GM23338 (cell line): ENCODE data around the gene ZDHHC1. TPM values are rescaled to one million over a fixed set of nuclear protein-coding genes. Genes with fewer than 3 reads are reported as not detected.

Experiments
- ATAC-seq: fragments of 200-7000 bp; cut with Tn5 transposase; 3 replicates; pipeline ENCODE4 v1.9.1; 2020
- DNase-seq: peaks from one replicate; pipeline ENCODE4 v3.0.0-alpha.2; 2015; ENCODE audit warnings: low spot score
- H2AFZ ChIP-seq: fragments of 200-600 bp; sonication (generic); 2 replicates; pipeline ENCODE4 v1.8.0; 2016; ENCODE audit warnings: antibody characterized with exemption, mild to moderate bottlenecking, moderate library complexity
- H3F3A ChIP-seq: fragments of 200-600 bp; sonication (generic); replicated peaks from 2 replicates; pipeline ENCODE4 v1.8.0; 2017; ENCODE audit warnings: antibody characterized with exemption, mixed run types, low read depth
- H3K27ac ChIP-seq: fragments of 200-600 bp; sonication (generic); 2 replicates; pipeline ENCODE4 v1.6.1; 2016; ENCODE audit warnings: low read depth
- H3K27me3 ChIP-seq: fragments of 200-600 bp; sonication (generic); 2 replicates; pipeline ENCODE4 v1.8.0; 2016; ENCODE audit warnings: mild to moderate bottlenecking, mixed run types, moderate library complexity; ENCODE audit not compliant: insufficient read depth
- H3K36me3 ChIP-seq: fragments of 200-600 bp; sonication (generic); 2 replicates; pipeline ENCODE4 v1.8.0; 2016; ENCODE audit warnings: mild to moderate bottlenecking; ENCODE audit not compliant: insufficient read depth
- H3K4me1 ChIP-seq: fragments of 200-600 bp; sonication (generic); 2 replicates; pipeline ENCODE4 v1.8.0; 2016; ENCODE audit warnings: mild to moderate bottlenecking, moderate library complexity; ENCODE audit not compliant: insufficient read depth
- H3K4me2 ChIP-seq: fragments of 200-600 bp; sonication (generic); 2 replicates; pipeline ENCODE4 v1.7.1; 2017; ENCODE audit warnings: mixed run types
- H3K4me3 ChIP-seq: fragments of 200-600 bp; sonication (generic); 2 replicates; pipeline ENCODE4 v1.6.1; 2016; ENCODE audit warnings: mixed run types
- H3K79me2 ChIP-seq: fragments of 200-600 bp; sonication (generic); replicated peaks from 2 replicates; pipeline ENCODE4 v1.8.0; 2017; ENCODE audit warnings: mild to moderate bottlenecking; ENCODE audit not compliant: insufficient read depth
- H3K9me2 ChIP-seq: fragments of 200-600 bp; sonication (generic); 2 replicates; pipeline ENCODE4 v1.8.0; 2017; ENCODE audit not compliant: insufficient read depth
- H4K20me1 ChIP-seq: fragments of 200-600 bp; sonication (generic); replicated peaks from 2 replicates; pipeline ENCODE4 v1.8.0; 2017; ENCODE audit warnings: mild to moderate bottlenecking; ENCODE audit not compliant: insufficient read depth
- H3K27ac Mint-ChIP-seq: 2 replicates; pipeline ENCODE4 v1.8.0; 2020; ENCODE audit warnings: inconsistent platforms, mild to moderate bottlenecking, moderate library complexity, mixed read lengths
- H3K27me3 Mint-ChIP-seq: 3 replicates; pipeline ENCODE4 v1.8.0; 2022; ENCODE audit warnings: low read depth, mild to moderate bottlenecking, moderate library complexity, mixed read lengths, inconsistent platforms; ENCODE audit not compliant: insufficient read depth, poor library complexity
- H3K36me3 Mint-ChIP-seq: 3 replicates; pipeline ENCODE4 v1.8.0; 2021; ENCODE audit warnings: low read depth, mild to moderate bottlenecking, inconsistent platforms, moderate library complexity, mixed read lengths
- H3K4me1 Mint-ChIP-seq: 3 replicates; pipeline ENCODE4 v1.8.0; 2020; ENCODE audit warnings: mild to moderate bottlenecking, inconsistent platforms, mixed read lengths
- H3K4me3 Mint-ChIP-seq: 3 replicates; pipeline ENCODE4 v1.8.0; 2021; ENCODE audit warnings: moderate library complexity, mild to moderate bottlenecking, inconsistent platforms, mixed read lengths
- H3K9me3 Mint-ChIP-seq: 3 replicates; pipeline ENCODE4 v1.8.0; 2020; ENCODE audit warnings: moderate library complexity, mild to moderate bottlenecking, inconsistent platforms, mixed read lengths
- CREB1 ChIP-seq: fragments of 250-450 bp; sonication (Bioruptor Pico); IDR thresholded peaks from 2 replicates; pipeline ENCODE4 v1.5.0; 2020; ENCODE audit warnings: low read depth, mild to moderate bottlenecking, moderate library complexity
- EZH2 ChIP-seq: fragments of 200-600 bp; sonication (generic); IDR thresholded peaks from one replicate; pipeline ENCODE4 v1.8.0; 2017; ENCODE audit warnings: antibody characterized with exemption, mild to moderate bottlenecking, low read depth; ENCODE audit not compliant: unreplicated experiment
- EZH2phosphoT487 ChIP-seq: fragments of 200-600 bp; sonication (generic); IDR thresholded peaks from one replicate; pipeline ENCODE4 v1.8.1; 2018; ENCODE audit warnings: antibody characterized with exemption; ENCODE audit not compliant: unreplicated experiment
- JUNB ChIP-seq: IDR thresholded peaks from one replicate; pipeline ENCODE4 v1.6.1; 2016; ENCODE audit warnings: antibody characterized with exemption; ENCODE audit not compliant: unreplicated experiment
- NANOG ChIP-seq: IDR thresholded peaks from 2 replicates; pipeline ENCODE4 v1.6.1; 2016; ENCODE audit warnings: antibody characterized with exemption, borderline replicate concordance
- POLR2AphosphoS5 ChIP-seq: IDR thresholded peaks from 2 replicates; pipeline ENCODE4 v1.6.1; 2016; ENCODE audit warnings: antibody characterized with exemption, low read depth
- STAT1 ChIP-seq: IDR thresholded peaks from one replicate; pipeline ENCODE4 v1.6.1; 2016; ENCODE audit warnings: antibody characterized with exemption; ENCODE audit not compliant: unreplicated experiment
- ZNF114 ChIP-seq: fragments of 250-450 bp; sonication (Bioruptor Pico); IDR thresholded peaks from 2 replicates; pipeline ENCODE4 v1.5.0; 2020; ENCODE audit warnings: mild to moderate bottlenecking, moderate library complexity
- ZNF331 ChIP-seq: fragments of 250-450 bp; sonication (Bioruptor Pico); IDR thresholded peaks from 2 replicates; pipeline ENCODE4 v1.5.0; 2020; ENCODE audit warnings: low read depth, mild to moderate bottlenecking, moderate library complexity
- polyA plus RNA-seq: library from polyadenylated mRNA; unstranded; fragments of >200 nt; fragmentation: Nextera tagmentation; extraction: Ambion mirVana; gene quantifications from 2 replicates; pipeline ENCODE4 v1.2.1, GENCODE V29; 2016
- total RNA-seq: library from RNA; depleted of rRNA; stranded (reverse); fragments of >200 nt; shearing (Covaris generic); gene quantifications from 2 replicates; pipeline ENCODE4 v1.2.3, GENCODE V29; 2014
- TF ChIP-seq, protein P1 (sequence below): fragments of 250-450 bp; sonication (Bioruptor Pico); IDR thresholded peaks from 2 replicates; pipeline ENCODE4 v1.5.0; 2020; ENCODE audit warnings: mild to moderate bottlenecking, moderate library complexity
- TF ChIP-seq, protein P2 (sequence below), 2 experiments: fragments of 200-600 bp in 1 of 2; sonication (generic) in 1 of 2; conservative IDR thresholded peaks; 2 replicates each; pipeline versions ENCODE4 v1.5.1 to v1.6.1; 2016 to 2017; ENCODE audit warnings: antibody characterized with exemption in 2 of 2, low read depth in 2 of 2, mild to moderate bottlenecking in 2 of 2, moderate library complexity in 1 of 2
- TF ChIP-seq, protein P3 (sequence below): IDR thresholded peaks from one replicate; pipeline ENCODE4 v1.6.1; 2018; ENCODE audit warnings: antibody characterized with exemption; ENCODE audit not compliant: unreplicated experiment
- TF ChIP-seq, protein P4 (sequence below): IDR thresholded peaks from 2 replicates; pipeline ENCODE4 v1.6.1; 2016; ENCODE audit warnings: antibody characterized with exemption

Gene ZDHHC1
- total and polyA plus RNA-seq, 2 experiments from 2014 or later, result 1.4 to 2.7 TPM

DNA sequence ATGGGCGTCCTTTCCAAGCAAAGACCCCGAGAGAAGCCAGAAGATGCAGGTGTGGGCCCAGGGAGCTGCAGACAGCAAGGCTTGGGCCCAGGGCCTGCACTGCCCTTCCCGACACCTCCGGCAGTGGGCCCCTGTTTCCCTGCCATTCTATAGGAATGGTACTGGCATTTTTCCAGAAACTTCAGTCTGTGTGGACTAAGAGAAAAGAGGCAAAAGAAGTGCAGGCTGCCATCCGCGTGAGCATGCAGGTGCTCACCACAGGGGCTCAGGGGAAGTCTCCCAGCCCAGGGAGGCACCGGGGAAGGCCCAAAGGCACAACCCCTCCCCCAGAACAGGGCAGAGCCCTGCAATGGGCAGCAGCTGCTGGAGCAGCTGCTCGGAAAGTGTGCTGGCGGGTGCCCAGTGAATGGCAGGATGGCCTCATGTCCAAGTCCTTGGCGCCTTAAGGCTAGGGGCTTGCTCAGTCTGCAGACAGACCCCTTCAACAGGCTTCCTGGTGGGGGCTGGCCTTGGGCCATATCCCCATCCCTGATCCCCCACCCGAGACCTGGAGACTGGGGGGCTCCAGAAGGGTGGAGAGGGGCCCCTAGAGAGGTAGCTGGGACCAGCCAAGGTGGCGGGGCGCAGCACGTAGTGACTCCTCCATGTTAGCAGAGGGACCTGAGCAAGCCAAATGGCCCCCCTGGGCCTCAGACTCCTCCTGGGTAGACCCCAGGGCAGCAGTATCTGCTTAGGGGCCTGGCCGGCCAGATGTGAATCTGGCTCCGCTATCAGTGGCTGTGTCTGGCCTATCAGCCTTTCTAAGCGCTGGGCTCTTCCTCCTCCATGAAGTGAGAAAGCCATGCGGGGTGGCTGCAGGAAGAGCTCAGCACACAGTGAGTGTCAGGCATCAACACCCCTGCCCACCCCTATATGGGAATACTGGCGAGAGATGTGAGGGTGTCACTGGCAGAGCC, 16.2 kb downstream of the ZDHHC1 start:
- H3K4me1 Mint-ChIP-seq, result peaks cover 31% of the 10 kb centered on the region
- no peaks in the 10 kb centered on the region for H3K36me3 ChIP-seq
- H3K4me2 ChIP-seq, result no peak overlapping the region
- H3K27me3 Mint-ChIP-seq, result peaks cover 24% of the 10 kb centered on the region
- 0 out of 2 replicates have a peak, but pooled peaks cover 10% of the 10 kb centered on the region for H3F3A ChIP-seq
- TF ChIP-seq STAT1 (no peak), CREB1 (CRISPR knock-in tag) (no peak), ZNF331 (CRISPR knock-in tag) (no peak), EZH2 (no peak), POLR2AphosphoS5 (no peak), NANOG (no peak), JUNB (no peak), ZNF114 (no peak), EZH2phosphoT487 (no peak)
- TF ChIP-seq, protein P1, sequence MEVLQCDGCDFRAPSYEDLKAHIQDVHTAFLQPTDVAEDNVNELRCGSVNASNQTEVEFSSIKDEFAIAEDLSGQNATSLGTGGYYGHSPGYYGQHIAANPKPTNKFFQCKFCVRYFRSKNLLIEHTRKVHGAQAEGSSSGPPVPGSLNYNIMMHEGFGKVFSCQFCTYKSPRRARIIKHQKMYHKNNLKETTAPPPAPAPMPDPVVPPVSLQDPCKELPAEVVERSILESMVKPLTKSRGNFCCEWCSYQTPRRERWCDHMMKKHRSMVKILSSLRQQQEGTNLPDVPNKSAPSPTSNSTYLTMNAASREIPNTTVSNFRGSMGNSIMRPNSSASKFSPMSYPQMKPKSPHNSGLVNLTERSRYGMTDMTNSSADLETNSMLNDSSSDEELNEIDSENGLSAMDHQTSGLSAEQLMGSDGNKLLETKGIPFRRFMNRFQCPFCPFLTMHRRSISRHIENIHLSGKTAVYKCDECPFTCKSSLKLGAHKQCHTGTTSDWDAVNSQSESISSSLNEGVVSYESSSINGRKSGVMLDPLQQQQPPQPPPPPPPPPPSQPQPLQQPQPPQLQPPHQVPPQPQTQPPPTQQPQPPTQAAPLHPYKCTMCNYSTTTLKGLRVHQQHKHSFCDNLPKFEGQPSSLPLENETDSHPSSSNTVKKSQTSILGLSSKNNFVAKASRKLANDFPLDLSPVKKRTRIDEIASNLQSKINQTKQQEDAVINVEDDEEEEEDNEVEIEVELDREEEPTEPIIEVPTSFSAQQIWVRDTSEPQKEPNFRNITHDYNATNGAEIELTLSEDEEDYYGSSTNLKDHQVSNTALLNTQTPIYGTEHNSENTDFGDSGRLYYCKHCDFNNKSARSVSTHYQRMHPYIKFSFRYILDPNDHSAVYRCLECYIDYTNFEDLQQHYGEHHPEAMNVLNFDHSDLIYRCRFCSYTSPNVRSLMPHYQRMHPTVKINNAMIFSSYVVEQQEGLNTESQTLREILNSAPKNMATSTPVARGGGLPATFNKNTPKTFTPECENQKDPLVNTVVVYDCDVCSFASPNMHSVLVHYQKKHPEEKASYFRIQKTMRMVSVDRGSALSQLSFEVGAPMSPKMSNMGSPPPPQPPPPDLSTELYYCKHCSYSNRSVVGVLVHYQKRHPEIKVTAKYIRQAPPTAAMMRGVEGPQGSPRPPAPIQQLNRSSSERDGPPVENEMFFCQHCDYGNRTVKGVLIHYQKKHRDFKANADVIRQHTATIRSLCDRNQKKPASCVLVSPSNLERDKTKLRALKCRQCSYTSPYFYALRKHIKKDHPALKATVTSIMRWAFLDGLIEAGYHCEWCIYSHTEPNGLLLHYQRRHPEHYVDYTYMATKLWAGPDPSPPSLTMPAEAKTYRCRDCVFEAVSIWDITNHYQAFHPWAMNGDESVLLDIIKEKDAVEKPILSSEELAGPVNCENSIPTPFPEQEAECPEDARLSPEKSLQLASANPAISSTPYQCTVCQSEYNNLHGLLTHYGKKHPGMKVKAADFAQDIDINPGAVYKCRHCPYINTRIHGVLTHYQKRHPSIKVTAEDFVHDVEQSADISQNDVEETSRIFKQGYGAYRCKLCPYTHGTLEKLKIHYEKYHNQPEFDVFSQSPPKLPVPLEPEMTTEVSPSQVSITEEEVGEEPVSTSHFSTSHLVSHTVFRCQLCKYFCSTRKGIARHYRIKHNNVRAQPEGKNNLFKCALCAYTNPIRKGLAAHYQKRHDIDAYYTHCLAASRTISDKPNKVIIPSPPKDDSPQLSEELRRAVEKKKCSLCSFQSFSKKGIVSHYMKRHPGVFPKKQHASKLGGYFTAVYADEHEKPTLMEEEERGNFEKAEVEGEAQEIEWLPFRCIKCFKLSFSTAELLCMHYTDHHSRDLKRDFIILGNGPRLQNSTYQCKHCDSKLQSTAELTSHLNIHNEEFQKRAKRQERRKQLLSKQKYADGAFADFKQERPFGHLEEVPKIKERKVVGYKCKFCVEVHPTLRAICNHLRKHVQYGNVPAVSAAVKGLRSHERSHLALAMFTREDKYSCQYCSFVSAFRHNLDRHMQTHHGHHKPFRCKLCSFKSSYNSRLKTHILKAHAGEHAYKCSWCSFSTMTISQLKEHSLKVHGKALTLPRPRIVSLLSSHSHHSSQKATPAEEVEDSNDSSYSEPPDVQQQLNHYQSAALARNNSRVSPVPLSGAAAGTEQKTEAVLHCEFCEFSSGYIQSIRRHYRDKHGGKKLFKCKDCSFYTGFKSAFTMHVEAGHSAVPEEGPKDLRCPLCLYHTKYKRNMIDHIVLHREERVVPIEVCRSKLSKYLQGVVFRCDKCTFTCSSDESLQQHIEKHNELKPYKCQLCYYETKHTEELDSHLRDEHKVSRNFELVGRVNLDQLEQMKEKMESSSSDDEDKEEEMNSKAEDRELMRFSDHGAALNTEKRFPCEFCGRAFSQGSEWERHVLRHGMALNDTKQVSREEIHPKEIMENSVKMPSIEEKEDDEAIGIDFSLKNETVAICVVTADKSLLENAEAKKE, result no peak
- TF ChIP-seq, protein P2, sequence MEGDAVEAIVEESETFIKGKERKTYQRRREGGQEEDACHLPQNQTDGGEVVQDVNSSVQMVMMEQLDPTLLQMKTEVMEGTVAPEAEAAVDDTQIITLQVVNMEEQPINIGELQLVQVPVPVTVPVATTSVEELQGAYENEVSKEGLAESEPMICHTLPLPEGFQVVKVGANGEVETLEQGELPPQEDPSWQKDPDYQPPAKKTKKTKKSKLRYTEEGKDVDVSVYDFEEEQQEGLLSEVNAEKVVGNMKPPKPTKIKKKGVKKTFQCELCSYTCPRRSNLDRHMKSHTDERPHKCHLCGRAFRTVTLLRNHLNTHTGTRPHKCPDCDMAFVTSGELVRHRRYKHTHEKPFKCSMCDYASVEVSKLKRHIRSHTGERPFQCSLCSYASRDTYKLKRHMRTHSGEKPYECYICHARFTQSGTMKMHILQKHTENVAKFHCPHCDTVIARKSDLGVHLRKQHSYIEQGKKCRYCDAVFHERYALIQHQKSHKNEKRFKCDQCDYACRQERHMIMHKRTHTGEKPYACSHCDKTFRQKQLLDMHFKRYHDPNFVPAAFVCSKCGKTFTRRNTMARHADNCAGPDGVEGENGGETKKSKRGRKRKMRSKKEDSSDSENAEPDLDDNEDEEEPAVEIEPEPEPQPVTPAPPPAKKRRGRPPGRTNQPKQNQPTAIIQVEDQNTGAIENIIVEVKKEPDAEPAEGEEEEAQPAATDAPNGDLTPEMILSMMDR (conservative IDR thresholded peaks at IDR 0.05; ENCODE audit: low read depth in 2 of 2), result no peak
- TF ChIP-seq, protein P3, sequence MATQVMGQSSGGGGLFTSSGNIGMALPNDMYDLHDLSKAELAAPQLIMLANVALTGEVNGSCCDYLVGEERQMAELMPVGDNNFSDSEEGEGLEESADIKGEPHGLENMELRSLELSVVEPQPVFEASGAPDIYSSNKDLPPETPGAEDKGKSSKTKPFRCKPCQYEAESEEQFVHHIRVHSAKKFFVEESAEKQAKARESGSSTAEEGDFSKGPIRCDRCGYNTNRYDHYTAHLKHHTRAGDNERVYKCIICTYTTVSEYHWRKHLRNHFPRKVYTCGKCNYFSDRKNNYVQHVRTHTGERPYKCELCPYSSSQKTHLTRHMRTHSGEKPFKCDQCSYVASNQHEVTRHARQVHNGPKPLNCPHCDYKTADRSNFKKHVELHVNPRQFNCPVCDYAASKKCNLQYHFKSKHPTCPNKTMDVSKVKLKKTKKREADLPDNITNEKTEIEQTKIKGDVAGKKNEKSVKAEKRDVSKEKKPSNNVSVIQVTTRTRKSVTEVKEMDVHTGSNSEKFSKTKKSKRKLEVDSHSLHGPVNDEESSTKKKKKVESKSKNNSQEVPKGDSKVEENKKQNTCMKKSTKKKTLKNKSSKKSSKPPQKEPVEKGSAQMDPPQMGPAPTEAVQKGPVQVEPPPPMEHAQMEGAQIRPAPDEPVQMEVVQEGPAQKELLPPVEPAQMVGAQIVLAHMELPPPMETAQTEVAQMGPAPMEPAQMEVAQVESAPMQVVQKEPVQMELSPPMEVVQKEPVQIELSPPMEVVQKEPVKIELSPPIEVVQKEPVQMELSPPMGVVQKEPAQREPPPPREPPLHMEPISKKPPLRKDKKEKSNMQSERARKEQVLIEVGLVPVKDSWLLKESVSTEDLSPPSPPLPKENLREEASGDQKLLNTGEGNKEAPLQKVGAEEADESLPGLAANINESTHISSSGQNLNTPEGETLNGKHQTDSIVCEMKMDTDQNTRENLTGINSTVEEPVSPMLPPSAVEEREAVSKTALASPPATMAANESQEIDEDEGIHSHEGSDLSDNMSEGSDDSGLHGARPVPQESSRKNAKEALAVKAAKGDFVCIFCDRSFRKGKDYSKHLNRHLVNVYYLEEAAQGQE, result no peak
- TF ChIP-seq, protein P4, sequence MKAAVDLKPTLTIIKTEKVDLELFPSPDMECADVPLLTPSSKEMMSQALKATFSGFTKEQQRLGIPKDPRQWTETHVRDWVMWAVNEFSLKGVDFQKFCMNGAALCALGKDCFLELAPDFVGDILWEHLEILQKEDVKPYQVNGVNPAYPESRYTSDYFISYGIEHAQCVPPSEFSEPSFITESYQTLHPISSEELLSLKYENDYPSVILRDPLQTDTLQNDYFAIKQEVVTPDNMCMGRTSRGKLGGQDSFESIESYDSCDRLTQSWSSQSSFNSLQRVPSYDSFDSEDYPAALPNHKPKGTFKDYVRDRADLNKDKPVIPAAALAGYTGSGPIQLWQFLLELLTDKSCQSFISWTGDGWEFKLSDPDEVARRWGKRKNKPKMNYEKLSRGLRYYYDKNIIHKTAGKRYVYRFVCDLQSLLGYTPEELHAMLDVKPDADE, result no peak
- H3K4me3 ChIP-seq, result no peak overlapping the region
- no peaks in the 10 kb centered on the region for H3K9me2 ChIP-seq
- ATAC-seq (no peak), DNase-seq (no peak)
- peak overlapping the region; percentile 72; the same call in 1 of the 2 replicates for H2AFZ ChIP-seq
- H3K4me3 Mint-ChIP-seq, result no peak overlapping the region
- H3K79me2 ChIP-seq, result no peaks in the 10 kb centered on the region
- peaks cover 29% of the 10 kb centered on the region for H3K4me1 ChIP-seq
- no peaks in the 10 kb centered on the region for H3K9me3 Mint-ChIP-seq
- no peaks in the 10 kb centered on the region for H4K20me1 ChIP-seq
- no peaks in the 10 kb centered on the region; the same call in 2 of the 3 replicates for H3K36me3 Mint-ChIP-seq
- no peak overlapping the region for H3K27ac Mint-ChIP-seq
- peaks cover 14% of the 10 kb centered on the region for H3K27me3 ChIP-seq
- no peak overlapping the region for H3K27ac ChIP-seq
